IMR-90 (cell line): ENCODE data around the gene ASAP2. TPM values are rescaled to one million over a fixed set of nuclear protein-coding genes. Genes with fewer than 3 reads are reported as not detected.

Experiments used
- ATAC-seq: fragments of 200-7000 bp; cut with Tn5 transposase; 2 replicates; pipeline ENCODE4 v1.9.1; 2020; ENCODE audit warnings: low read depth, mild to moderate bottlenecking, moderate library complexity
- BruUV-seq: library from RNA; stranded (reverse); fragments of 400-500 nt; replicated peaks from 2 replicates; lab custom pipeline; 2021; lab: Mats Ljungman, UMichigan
- CTCF ChIA-PET: fragments of 300-600 bp; formaldehyde crosslinking; extraction: SDS; loops from one replicate; lab custom pipeline; 2021; ENCODE audit warnings: antibody characterized with exemption; lab: Yijun Ruan, JAX
- POLR2A ChIA-PET: fragments of 300-600 bp; sonication (Branson Sonifier 250); formaldehyde crosslinking; loops from one replicate; lab custom pipeline; 2022; ENCODE audit warnings: antibody characterized with exemption; ENCODE audit not compliant: unreplicated experiment; lab: Charles Lee
- DNase-seq: peaks from one replicate; pipeline ENCODE4 v3.0.0; 2013
- H2AFZ ChIP-seq: replicated peaks from 2 replicates; pipeline ENCODE3; 2013; ENCODE audit warnings: low read length, mild to moderate bottlenecking; ENCODE audit not compliant: poor library complexity
- H2AK5ac ChIP-seq: 2 replicates; pipeline ENCODE4 v1.6.1; 2013; ENCODE audit warnings: low read depth, low read length, inconsistent platforms
- H2AK9ac ChIP-seq: replicated peaks from 2 replicates; pipeline ENCODE3; 2013; ENCODE audit warnings: mild to moderate bottlenecking, low read depth, low read length, moderate library complexity; ENCODE audit not compliant: poor library complexity
- H2BK120ac ChIP-seq: 2 replicates; pipeline ENCODE4 v1.6.1; 2013; ENCODE audit warnings: low read depth, low read length, inconsistent platforms
- H2BK15ac ChIP-seq: 3 replicates; pipeline ENCODE4 v1.6.1; 2013; ENCODE audit warnings: low read depth, low read length, inconsistent platforms
- H2BK20ac ChIP-seq: 2 replicates; pipeline ENCODE4 v1.6.1; 2013; ENCODE audit warnings: low read depth, mild to moderate bottlenecking, inconsistent platforms, low read length, moderate library complexity
- H2BK5ac ChIP-seq: 2 replicates; pipeline ENCODE4 v1.6.1; 2013; ENCODE audit warnings: mild to moderate bottlenecking, low read depth, low read length, inconsistent platforms; ENCODE audit not compliant: poor library complexity, severe bottlenecking
- H3K14ac ChIP-seq: replicated peaks from 2 replicates; pipeline ENCODE4 v1.6.1; 2013; ENCODE audit warnings: low read depth, low read length, inconsistent platforms
- H3K18ac ChIP-seq: 2 replicates; pipeline ENCODE4 v1.6.1; 2013; ENCODE audit warnings: low read depth, low read length, control low read depth
- H3K23ac ChIP-seq: 2 replicates; pipeline ENCODE4 v1.6.1; 2013; ENCODE audit warnings: low read depth, low read length, inconsistent platforms
- H3K27ac ChIP-seq: 2 replicates; pipeline ENCODE4 v1.5.1; 2013; ENCODE audit warnings: mild to moderate bottlenecking, control low read depth, low read length; ENCODE audit not compliant: insufficient read depth
- H3K27me3 ChIP-seq: 2 replicates; pipeline ENCODE4 v1.6.1; 2013; ENCODE audit warnings: low read length; ENCODE audit not compliant: control insufficient read depth, insufficient read depth
- H3K36me3 ChIP-seq: 2 replicates; pipeline ENCODE4 v1.6.1; 2013; ENCODE audit warnings: low read length, mixed read lengths; ENCODE audit not compliant: control insufficient read depth, insufficient read depth
- H3K4ac ChIP-seq: 2 replicates; pipeline ENCODE4 v1.6.1; 2013; ENCODE audit warnings: low read depth, low read length, inconsistent platforms
- H3K4me1 ChIP-seq: 2 replicates; pipeline ENCODE4 v1.6.1; 2013; ENCODE audit warnings: low read length, mixed read lengths; ENCODE audit not compliant: control insufficient read depth, insufficient read depth
- H3K4me2 ChIP-seq: 2 replicates; pipeline ENCODE4 v1.6.1; 2013; ENCODE audit warnings: low read depth, mild to moderate bottlenecking, control low read depth, low read length, moderate library complexity
- H3K4me3 ChIP-seq: 2 replicates; pipeline ENCODE4 v1.5.1; 2013; ENCODE audit warnings: low read depth, mild to moderate bottlenecking, control low read depth, low read length, moderate library complexity; ENCODE audit not compliant: insufficient read depth
- H3K56ac ChIP-seq: 2 replicates; pipeline ENCODE4 v1.6.1; 2013; ENCODE audit warnings: low read length, inconsistent platforms; ENCODE audit not compliant: insufficient read depth; ENCODE audit errors: extremely low read depth
- H3K79me1 ChIP-seq, 2 experiments: 2 replicates each; pipeline ENCODE4 v1.6.1; 2013; ENCODE audit warnings: low read length in 2 of 2, inconsistent platforms in 1 of 2, low read depth in 1 of 2
- H3K9ac ChIP-seq: 2 replicates; pipeline ENCODE4 v1.6.1; 2013; ENCODE audit warnings: low read depth, low read length, control low read depth
- H3K9me1 ChIP-seq: 2 replicates; pipeline ENCODE4 v1.6.1; 2013; ENCODE audit warnings: low read length, inconsistent platforms; ENCODE audit not compliant: insufficient read depth
- H3K9me3 ChIP-seq: 2 replicates; pipeline ENCODE4 v1.6.1; 2013; ENCODE audit warnings: low read length; ENCODE audit not compliant: control insufficient read depth, insufficient read depth
- H4K20me1 ChIP-seq: 2 replicates; pipeline ENCODE4 v1.6.1; 2013; ENCODE audit warnings: low read length, inconsistent platforms; ENCODE audit not compliant: insufficient read depth
- H4K5ac ChIP-seq: 2 replicates; pipeline ENCODE4 v1.6.1; 2013; ENCODE audit warnings: mild to moderate bottlenecking, low read depth, low read length, control low read depth
- H4K8ac ChIP-seq, 2 experiments: 2 replicates each; pipeline ENCODE4 v1.6.1; 2013; ENCODE audit warnings: low read depth in 2 of 2, low read length in 2 of 2, control low read depth in 1 of 2, inconsistent platforms in 1 of 2
- H4K91ac ChIP-seq: 2 replicates; pipeline ENCODE4 v1.6.1; 2013; ENCODE audit warnings: low read depth, low read length, inconsistent platforms; ENCODE audit not compliant: insufficient read depth
- CHD1 ChIP-seq: IDR thresholded peaks from 2 replicates; pipeline ENCODE4 v1.6.1; 2012; ENCODE audit warnings: low read depth, low read length, improper control_type of control experiment
- MAFK ChIP-seq: IDR thresholded peaks from 2 replicates; pipeline ENCODE4 v1.6.1; 2012; ENCODE audit warnings: low read depth, low read length, improper control_type of control experiment
- RAD21 ChIP-seq: IDR thresholded peaks from 2 replicates; pipeline ENCODE4 v1.6.1; 2012; ENCODE audit warnings: low read length, improper control_type of control experiment
- USF2 ChIP-seq: fragments of 150-350 bp; IDR thresholded peaks from 2 replicates; pipeline ENCODE4 v1.6.1; 2017; ENCODE audit warnings: mild to moderate bottlenecking, antibody characterized with exemption, low read length, low read depth
- WGBS, 2 experiments: methylation state at CpG; one replicate each; pipeline versions ENCODE4 v1.1.5 to v1.1.7; 2013; ENCODE audit warnings: missing lambda C conversion rate in 2 of 2; ENCODE audit not compliant: insufficient read length in 1 of 2; ENCODE audit errors: extremely low coverage in 2 of 2; 5-methylcytosine and 5-hydroxymethylcytosine counted together
- dilution Hi-C: fragments of 300-500 bp; cut with HindIII; formaldehyde crosslinking; loops from one replicate; pipeline ENCODE4 v1.14.3; 2018; ENCODE audit warnings: low sequenced_read_pairs; ENCODE audit not compliant: unreplicated experiment
- in situ Hi-C: fragments of 300-500 bp; cut with MboI; formaldehyde crosslinking; loops from 3 replicates; pipeline ENCODE4 v1.14.3; 2019; ENCODE audit warnings: low sequenced_read_pairs, inconsistent platforms, mixed read lengths
- intact Hi-C: fragments of 100-400 bp; cut with micrococcal nuclease; formaldehyde crosslinking; loops from 2 replicates; pipeline ENCODE4 v1.10.0; 2022
- polyA plus RNA-seq, 3 experiments: library from polyadenylated mRNA; depleted of rRNA; stranded (reverse); fragments of >200 nt; gene quantifications; 2 replicates each; pipeline ENCODE4 v1.2.3, GENCODE V29; 2012; ENCODE audit warnings: low replicate concordance in 1 of 3
- total RNA-seq: library from RNA; depleted of rRNA; stranded (reverse); fragments of >200 nt; gene quantifications from 2 replicates; pipeline ENCODE4 v1.2.3, GENCODE V29; 2012

The ASAP2 gene
- total and polyA plus RNA-seq, 2 of the 4 experiments (the other 2 are of a cell fraction), result 19.7 to 28.1 TPM

GRCh38 chr2:9169349-9170107, 37.1 kb upstream of the ASAP2 start:
- no peak overlapping the region for H3K9ac ChIP-seq
- H3K23ac ChIP-seq, result no peak overlapping the region
- CTCF ChIA-PET, result interaction anchor here (1.6 kb wide), 1 partner anchor 39 kb away, joined by 3 read pairs; no protein-coding TSS in a partner anchor
- H3K56ac ChIP-seq, result no peak overlapping the region
- 100% methylated on average over 1 of the region's 9 CpGs; no CpG with 5 or more reads in 1 of the 2 experiments for WGBS, 2 experiments
- H2AK5ac ChIP-seq, result no peak overlapping the region
- H2BK20ac ChIP-seq, result no peak overlapping the region
- H4K91ac ChIP-seq, result no peak overlapping the region
- peaks cover 13% of the 10 kb centered on the region for H3K9me1 ChIP-seq
- no peaks in the 10 kb centered on the region for H3K27me3 ChIP-seq
- H2BK15ac ChIP-seq, result no peak overlapping the region
- BruUV-seq, result no TSS peak
- H3K4me2 ChIP-seq, result no peak overlapping the region
- no peak overlapping the region for H2BK5ac ChIP-seq
- no peak overlapping the region for H3K4ac ChIP-seq
- H3K9me3 ChIP-seq, result no peaks in the 10 kb centered on the region
- DNase-seq, result no peak
- no peak overlapping the region for H4K5ac ChIP-seq
- dilution Hi-C loops (no loop called here), intact Hi-C loops (no loop called here), in situ Hi-C loops (no loop called here)
- H2AFZ ChIP-seq, result no peak overlapping the region
- peaks cover 14% of the 10 kb centered on the region for H3K4me1 ChIP-seq
- no peaks in the 10 kb centered on the region for H3K79me1 ChIP-seq
- H2AK9ac ChIP-seq, result no peak overlapping the region
- no peak for ATAC-seq
- H2BK120ac ChIP-seq, result no peak overlapping the region
- H4K20me1 ChIP-seq, result no peaks in the 10 kb centered on the region
- no peaks in the 10 kb centered on the region for H3K36me3 ChIP-seq
- no peak overlapping the region for H4K8ac ChIP-seq
- H3K14ac ChIP-seq, result no peak overlapping the region
- H3K4me3 ChIP-seq, result no peak overlapping the region
- TF ChIP-seq CHD1, result no peak
- no peak for TF ChIP-seq RAD21
- TF ChIP-seq MAFK, result no peak
- TF ChIP-seq USF2, result no peak
- H3K27ac ChIP-seq, result no peak overlapping the region
- POLR2A ChIA-PET, result no interaction called here
- H3K18ac ChIP-seq, result no peak overlapping the region
